OCI-LY7 (cell line): Measurements from ENCODE around the gene TTLL10.

Experiments
- CTCF ChIP-seq: fragments of 200-600 bp; sonication (generic); conservative IDR thresholded peaks from 2 replicates; pipeline ENCODE4 v1.5.1; 2014; ENCODE audit warnings: mild to moderate bottlenecking, antibody characterized with exemption, low read length, moderate library complexity, mixed read lengths
- EZH2phosphoT487 ChIP-seq: fragments of 200-600 bp; sonication (generic); IDR thresholded peaks from 2 replicates; pipeline ENCODE4 v1.6.1; 2018; ENCODE audit warnings: low read depth, borderline replicate concordance, mild to moderate bottlenecking, mixed run types, antibody characterized with exemption, low read length, moderate library complexity, mixed read lengths

GRCh38 chr1:1199141-1199960 lies 25.7 kb downstream of the TTLL10 start:
- TF ChIP-seq CTCF: no peak
- TF ChIP-seq EZH2phosphoT487: no peak
